Measurements from ENCODE around the gene TANGO2.
"Not testable (repeated sequence)": the region's sequence is repeated elsewhere in the genome, so short reads cannot be mapped to it uniquely, and the experiment has no call there.

The TANGO2 gene

GRCh38 chr22:20063271-20064139 lies 42.6 kb downstream of the TANGO2 start:
- no peak overlapping the region for H3K4me3 ChIP-seq (ENCODE audit: low read depth, low read length)
- no peak for DNase-seq (ENCODE audit: low read depth)

GRCh38 chr22:20064140-20064480 lies 43.2 kb downstream of the TANGO2 start:
- DNase-seq (ENCODE audit: low read depth), result no peak
- H3K4me3 ChIP-seq (ENCODE audit: low read depth, low read length), result no peak overlapping the region
- TF ChIP-seq CTCF (IDR thresholded peaks at IDR 0.05; ENCODE audit: low read depth, low read length, missing control alignments), result no peak

More at GRCh38 chr22:20063271-20064139, 42.6 kb downstream of the TANGO2 start:
- no peak for TF ChIP-seq CTCF (IDR thresholded peaks at IDR 0.05; ENCODE audit: low read depth, low read length, missing control alignments)

GRCh38 chr22:20064545-20065262 lies 43.8 kb downstream of the TANGO2 start:
- H3K4me3 ChIP-seq (ENCODE audit: low read depth, low read length), result no peak overlapping the region
- DNase-seq (ENCODE audit: low read depth), result no peak
- no peak for TF ChIP-seq CTCF (IDR thresholded peaks at IDR 0.05; ENCODE audit: low read depth, low read length, missing control alignments)

- TF ChIP-seq CTCF (IDR thresholded peaks at IDR 0.05; ENCODE audit: low read depth, low read length, missing control alignments), result no peak
- no peak overlapping the region for H3K4me3 ChIP-seq (ENCODE audit: low read depth, low read length)
- no peak for DNase-seq (ENCODE audit: low read depth)
Observed at GRCh38 chr22:20065896-20066616, 45.1 kb downstream of the TANGO2 start.

- no peak for TF ChIP-seq CTCF (IDR thresholded peaks at IDR 0.05; ENCODE audit: low read depth, low read length, missing control alignments)
- DNase-seq (ENCODE audit: low read depth), result no peak
Observed at GRCh38 chr22:20066617-20067383, 45.9 kb downstream of the TANGO2 start.

GRCh38 chr22:20067384-20067682 lies 46.4 kb downstream of the TANGO2 start:
- DNase-seq (ENCODE audit: low read depth); H3K4me3 ChIP-seq (ENCODE audit: low read depth, low read length): not testable (repeated sequence)

More at GRCh38 chr22:20066617-20067383, 45.9 kb downstream of the TANGO2 start:
- H3K4me3 ChIP-seq (ENCODE audit: low read depth, low read length), result no peak overlapping the region
